ENCODE results near the gene ZNF83.

DNA sequence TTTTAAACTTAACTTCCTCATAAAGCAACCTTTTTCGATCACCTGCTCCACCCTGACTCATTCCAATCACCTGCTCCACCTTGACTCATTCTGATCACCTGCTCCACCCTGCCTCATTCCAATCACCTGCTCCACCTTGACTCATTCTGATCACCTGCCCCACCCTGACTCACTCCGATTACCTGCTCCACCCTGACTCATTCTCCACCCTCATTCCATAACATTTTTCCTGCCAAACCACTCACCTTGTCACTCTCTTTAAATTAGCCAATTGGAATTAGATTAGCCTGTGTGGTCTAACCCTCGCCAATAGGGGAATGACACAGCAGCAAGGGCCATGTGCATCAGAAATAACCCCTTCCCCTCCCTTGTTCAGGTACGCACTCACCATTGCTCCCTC lies 31.9 kb upstream of the ZNF83 start:
- TF ChIP-seq CTCF (conservative IDR thresholded peaks at IDR 0.05; ENCODE audit: low read depth, low read length): no peak
- TF ChIP-seq POLR2A (IDR thresholded peaks at IDR 0.05; ENCODE audit: low read depth, low read length): no peak
- TF ChIP-seq MXI1 (IDR thresholded peaks at IDR 0.05; ENCODE audit: borderline replicate concordance, low read depth, low read length): no peak
- no peak for TF ChIP-seq BHLHE40 (IDR thresholded peaks at IDR 0.05; ENCODE audit: low read depth, low read length)
- no peak for TF ChIP-seq MAFK (IDR thresholded peaks at IDR 0.05; ENCODE audit: low read depth, low read length)
- TF ChIP-seq RFX5 (IDR thresholded peaks at IDR 0.05; ENCODE audit: low read depth, low read length): no peak
- TF ChIP-seq RAD21 (IDR thresholded peaks at IDR 0.05; ENCODE audit: low read length): no peak
- TF ChIP-seq CEBPB (IDR thresholded peaks at IDR 0.05; ENCODE audit: low read depth, low read length): no peak
- no peak for TF ChIP-seq FOS (IDR thresholded peaks at IDR 0.05; ENCODE audit: low read depth, low read length)
- no peak for TF ChIP-seq SMC3 (IDR thresholded peaks at IDR 0.05; ENCODE audit: low read depth, low read length)
